LNCAP (cell line): ENCODE results near the gene SUPT4H1.

ENCODE experiments used
- TF ChIP-seq, protein P1 (sequence below): fragments of 450-650 bp; IDR thresholded peaks from 2 replicates; pipeline ENCODE4 v1.5.1; 2017; ENCODE audit warnings: mild to moderate bottlenecking

SUPT4H1 gene

DNA sequence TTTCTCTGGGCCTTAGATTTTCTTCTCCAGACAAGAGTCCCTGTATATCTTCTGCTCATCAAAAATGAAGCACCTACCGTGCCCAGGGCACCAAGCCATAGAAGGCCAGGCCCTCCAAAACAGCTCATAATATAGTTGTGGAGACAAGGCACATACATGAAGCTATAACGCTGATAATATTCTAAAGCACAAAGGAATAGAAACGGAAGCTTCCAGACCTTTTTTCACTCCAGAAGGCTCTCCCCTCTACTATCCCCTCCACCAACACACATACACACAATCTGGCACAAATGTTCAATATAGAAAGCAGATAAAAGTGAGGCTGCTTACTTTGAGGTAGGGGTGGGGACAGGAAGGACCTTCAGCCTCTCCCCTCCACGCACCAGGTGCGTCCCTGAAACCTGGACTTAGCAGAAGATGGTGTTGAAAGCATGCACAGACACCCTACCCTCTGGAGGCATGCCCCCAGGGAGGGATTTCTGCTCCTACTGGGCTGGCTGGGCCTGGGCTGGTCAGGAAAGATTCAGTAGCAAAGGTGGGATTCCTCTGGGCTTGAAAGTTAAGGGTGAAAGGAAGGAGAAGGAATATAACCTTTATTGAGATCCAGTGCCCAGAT is 14.1 kb upstream of the SUPT4H1 start:
- TF ChIP-seq, protein P1, sequence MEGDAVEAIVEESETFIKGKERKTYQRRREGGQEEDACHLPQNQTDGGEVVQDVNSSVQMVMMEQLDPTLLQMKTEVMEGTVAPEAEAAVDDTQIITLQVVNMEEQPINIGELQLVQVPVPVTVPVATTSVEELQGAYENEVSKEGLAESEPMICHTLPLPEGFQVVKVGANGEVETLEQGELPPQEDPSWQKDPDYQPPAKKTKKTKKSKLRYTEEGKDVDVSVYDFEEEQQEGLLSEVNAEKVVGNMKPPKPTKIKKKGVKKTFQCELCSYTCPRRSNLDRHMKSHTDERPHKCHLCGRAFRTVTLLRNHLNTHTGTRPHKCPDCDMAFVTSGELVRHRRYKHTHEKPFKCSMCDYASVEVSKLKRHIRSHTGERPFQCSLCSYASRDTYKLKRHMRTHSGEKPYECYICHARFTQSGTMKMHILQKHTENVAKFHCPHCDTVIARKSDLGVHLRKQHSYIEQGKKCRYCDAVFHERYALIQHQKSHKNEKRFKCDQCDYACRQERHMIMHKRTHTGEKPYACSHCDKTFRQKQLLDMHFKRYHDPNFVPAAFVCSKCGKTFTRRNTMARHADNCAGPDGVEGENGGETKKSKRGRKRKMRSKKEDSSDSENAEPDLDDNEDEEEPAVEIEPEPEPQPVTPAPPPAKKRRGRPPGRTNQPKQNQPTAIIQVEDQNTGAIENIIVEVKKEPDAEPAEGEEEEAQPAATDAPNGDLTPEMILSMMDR = no peak

DNA sequence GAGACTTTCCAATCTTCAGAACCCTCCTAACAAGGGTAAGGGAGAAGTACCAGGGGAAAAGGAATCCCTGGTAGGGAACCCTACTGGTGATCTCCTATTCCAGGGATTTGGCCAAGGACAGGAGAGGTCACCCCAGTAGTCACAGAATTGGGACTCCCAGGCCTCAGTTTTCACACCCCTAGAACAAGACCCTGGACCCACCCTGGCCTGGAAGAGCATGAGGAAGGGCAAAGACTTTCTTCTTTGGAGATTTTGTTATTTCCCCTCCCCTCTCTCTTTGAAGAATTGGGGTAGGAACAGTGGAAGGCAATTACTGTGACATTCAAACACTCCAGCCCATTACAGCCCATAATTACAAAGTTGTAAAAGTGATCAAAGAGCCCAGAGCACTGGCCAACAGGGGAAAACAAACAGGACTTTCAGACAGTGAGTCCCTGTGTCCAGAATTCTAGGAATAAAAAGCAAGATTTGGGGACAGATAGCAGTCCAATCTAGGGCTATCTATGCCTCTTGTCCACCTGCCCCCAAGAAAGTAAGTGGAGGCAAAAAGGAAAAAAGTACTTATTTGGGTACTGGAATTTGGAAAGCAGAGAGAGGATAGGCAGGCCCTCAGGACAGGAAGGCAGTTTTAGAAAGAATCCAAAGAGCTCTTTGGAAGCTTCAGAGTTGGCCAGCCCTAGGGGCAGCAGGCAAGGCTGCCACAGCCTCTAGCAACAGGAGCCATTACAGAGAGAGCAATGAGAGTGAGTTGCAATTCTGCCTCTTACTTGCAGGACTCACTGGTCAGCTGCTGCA is 13.4 kb upstream of the SUPT4H1 start:
- TF ChIP-seq, protein P1 = no peak

GRCh38 chr17:58364270-58364942 is 12.4 kb upstream of the SUPT4H1 start:
- TF ChIP-seq, protein P1 = no peak

GRCh38 chr17:58363457-58364185 is 11.6 kb upstream of the SUPT4H1 start:
- TF ChIP-seq, protein P1 = no peak

DNA sequence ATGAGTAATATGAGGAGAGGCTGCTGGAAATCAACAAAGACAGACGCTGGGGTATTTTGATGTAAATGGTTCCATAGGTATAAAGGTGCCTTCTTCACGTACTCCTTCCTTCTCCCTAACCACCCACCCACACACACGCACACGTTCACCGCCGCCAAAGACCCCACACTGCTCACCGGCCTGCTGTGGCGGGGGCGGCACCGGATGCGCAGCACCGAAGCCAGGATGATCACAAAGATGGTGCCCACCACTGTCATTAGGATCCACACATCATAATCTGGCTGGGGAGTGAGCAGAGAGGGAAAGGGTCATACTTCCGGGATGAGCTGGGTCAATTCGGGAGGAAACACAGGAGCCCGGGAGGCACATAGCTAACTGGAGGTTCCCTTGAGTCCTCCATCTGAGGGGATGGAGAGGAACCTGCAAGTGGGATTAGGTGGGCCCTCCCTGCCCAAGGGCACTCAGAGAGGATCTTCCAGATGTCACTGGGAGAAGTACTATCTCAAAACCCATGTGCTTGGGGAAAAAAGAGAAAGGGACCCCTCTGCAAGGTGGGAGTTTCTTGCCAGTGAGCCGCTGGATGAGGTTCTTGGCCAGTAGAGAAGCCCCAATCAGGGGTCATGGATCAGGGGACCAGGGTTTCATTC is 10.5 kb upstream of the SUPT4H1 start:
- TF ChIP-seq, protein P1 = no peak

GRCh38 chr17:58360296-58361063 is 8.5 kb upstream of the SUPT4H1 start:
- TF ChIP-seq, protein P1 = no peak
